ENCODE measurements around the gene AS3MT.
"Not testable (repeated sequence)": the region's sequence is repeated elsewhere in the genome, so short reads cannot be mapped to it uniquely, and the experiment has no call there.

Gene AS3MT

DNA sequence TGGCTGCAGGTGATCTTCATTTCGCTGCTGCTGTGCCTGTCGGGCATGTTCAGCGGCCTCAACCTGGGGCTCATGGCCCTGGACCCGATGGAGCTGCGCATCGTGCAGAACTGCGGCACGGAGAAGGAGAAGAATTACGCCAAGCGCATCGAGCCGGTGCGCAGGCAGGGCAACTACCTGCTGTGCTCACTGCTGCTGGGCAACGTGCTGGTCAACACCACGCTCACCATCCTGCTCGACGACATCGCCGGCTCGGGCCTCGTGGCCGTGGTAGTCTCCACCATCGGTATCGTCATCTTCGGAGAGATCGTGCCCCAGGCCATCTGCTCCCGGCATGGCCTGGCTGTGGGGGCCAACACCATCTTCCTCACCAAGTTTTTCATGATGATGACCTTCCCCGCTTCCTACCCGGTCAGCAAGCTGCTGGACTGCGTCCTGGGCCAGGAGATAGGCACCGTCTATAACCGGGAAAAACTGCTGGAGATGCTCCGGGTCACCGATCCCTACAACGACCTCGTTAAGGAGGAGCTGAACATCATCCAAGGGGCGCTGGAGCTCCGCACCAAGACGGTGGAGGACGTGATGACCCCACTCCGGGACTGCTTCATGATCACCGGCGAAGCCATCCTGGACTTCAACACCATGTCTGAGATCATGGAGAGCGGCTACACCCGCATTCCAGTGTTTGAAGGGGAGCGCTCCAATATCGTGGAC, 50.1 kb downstream of the AS3MT start:
- no peak for DNase-seq (ENCODE audit: low read depth, low spot score)

GRCh38 chr10:102919992-102920739, 50.9 kb downstream of the AS3MT start:
- no peak for DNase-seq (ENCODE audit: low read depth, low spot score)

DNA sequence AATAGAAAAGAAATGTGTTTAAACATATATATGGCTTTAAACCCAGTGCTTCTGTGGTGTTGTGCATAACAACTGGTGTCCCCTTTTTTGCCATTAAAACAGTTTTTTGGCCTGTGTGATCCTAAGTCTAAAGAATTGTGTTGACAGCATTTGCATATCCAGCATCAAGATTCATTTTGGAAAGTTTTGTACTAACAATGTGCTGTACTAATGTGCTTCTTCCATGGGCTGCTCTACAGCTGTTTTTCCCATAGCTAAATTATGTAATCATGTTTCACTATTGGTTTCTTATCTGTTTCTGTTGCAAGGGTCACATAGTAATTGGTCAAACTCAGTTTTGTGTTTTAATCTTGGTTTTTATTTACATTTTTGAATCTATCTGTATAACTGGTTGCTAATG, 54.3 kb downstream of the AS3MT start:
- DNase-seq (ENCODE audit: low read depth, low spot score): no peak

DNA sequence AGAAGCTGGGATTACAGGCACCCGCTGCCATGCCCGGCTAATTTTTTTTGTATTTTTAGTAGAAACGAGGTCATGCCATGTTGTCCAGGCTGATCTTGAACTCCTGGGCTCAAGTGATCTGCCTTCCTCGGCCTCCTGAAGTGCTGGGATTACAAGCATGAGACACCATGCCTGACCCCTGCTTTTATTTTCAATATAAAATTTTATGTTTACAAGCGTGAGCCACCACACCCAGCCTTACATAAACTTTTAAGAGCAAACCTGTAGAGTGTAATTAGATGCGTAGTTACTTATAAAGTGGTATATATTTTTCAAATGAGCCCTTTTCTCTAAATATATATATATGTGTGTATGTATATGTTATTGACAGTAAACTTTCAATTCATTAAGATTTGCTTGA, 57.6 kb downstream of the AS3MT start:
- no peak for DNase-seq (ENCODE audit: low read depth, low spot score)

DNA sequence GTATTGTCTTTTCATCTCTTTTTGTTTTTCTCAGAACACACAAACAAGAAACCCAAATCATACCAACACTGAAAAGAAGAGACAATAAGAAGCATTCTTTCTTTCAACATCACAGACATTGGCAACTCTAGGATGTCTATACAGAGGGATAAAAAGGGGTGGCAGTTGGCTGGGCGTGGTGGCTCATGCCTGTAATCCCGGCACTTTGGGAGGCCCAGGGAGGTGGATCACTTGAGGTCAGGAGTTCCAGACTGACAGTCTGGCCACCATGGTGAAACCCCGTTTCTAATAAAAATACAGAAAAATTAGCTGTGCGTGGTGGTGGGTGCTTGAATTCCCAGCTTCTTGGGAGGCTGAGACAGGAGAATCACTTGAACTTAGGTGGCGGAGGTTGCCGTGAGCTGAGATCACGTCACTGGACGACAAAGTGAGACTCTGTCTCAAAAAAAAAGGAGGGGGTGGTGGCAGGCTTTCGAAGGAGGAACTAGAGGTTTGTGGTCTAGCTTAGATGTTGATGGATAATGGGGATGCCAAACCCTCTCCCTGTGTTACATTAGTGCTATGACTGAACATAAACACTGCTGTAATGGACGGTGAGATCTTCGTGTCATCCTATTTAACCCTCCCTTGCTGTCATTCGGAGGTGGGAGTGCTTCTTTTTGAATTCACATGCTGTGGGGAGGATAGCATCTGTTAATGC, 58.2 kb downstream of the AS3MT start:
- DNase-seq (ENCODE audit: low read depth, low spot score): no peak

GRCh38 chr10:102928442-102928841, 59.2 kb downstream of the AS3MT start:
- not testable (repeated sequence) for DNase-seq (ENCODE audit: low read depth, low spot score)

GRCh38 chr10:102930720-102931119, 61.5 kb downstream of the AS3MT start:
- no peak for DNase-seq (ENCODE audit: low read depth, low spot score)

GRCh38 chr10:102931643-102932042, 62.4 kb downstream of the AS3MT start:
- no peak for DNase-seq (ENCODE audit: low read depth, low spot score)

DNA sequence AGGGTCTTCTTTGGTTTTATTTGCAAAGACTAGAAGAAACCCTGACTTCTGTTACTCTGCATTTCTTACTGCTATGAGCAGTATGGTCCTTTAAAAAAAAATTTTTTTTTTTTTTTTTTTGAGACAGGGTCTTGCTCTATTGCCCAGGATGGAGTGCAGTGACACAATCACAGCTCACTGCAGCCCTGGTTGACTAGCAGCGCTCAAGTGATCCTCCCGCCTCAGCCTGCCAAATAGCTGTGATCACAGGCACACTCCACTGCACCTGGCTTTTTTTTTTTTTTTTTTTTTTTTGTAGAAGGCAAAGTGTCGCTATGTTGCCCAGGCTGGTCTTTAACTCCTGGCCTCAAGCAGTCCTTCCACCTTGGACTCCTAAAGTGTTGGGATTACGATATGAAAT, 66.2 kb downstream of the AS3MT start:
- DNase-seq (ENCODE audit: low read depth, low spot score): no peak

GRCh38 chr10:102935939-102936605, 66.8 kb downstream of the AS3MT start:
- DNase-seq (ENCODE audit: low read depth, low spot score): no peak

DNA sequence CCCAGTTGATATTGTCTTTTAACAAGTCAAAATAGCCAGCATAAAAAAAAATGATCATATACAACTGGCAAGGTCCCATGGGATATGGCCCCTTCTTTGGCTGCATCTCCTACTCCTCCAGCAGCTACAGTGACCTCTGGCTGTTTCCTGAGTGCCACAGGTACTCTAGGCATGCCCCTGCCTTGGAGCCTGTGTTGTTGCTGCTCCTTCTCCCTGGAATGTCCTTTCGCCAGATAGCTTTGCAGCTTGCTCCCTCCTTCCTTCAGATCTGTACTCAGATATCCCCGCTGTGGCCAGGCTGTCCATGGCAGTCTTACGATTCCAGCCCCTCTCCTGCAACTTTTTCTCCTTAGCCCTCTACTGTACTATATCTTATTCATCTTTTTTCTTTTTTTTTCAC, 72.1 kb downstream of the AS3MT start:
- DNase-seq (ENCODE audit: low read depth, low spot score): no peak

DNA sequence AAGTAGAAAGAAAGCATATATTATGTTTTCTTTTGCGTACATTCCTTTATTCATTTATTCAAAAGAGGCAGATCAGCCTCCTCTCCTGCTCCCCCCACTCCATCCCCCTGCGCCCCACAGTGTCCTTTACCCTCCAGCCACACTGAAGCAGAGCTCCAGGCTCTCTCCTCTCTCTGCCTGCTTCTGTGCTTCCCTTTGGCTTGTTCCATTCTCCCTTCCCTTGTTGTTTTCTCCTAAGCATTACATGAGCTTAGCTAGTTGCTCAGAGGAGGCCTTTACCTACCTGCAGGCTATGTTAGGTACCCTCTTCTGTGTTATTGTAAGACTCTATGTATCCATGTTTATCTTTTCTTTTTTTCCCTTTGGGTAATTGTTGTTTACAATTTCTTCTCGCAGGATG, 76.2 kb downstream of the AS3MT start:
- no peak for DNase-seq (ENCODE audit: low read depth, low spot score)

- DNase-seq (ENCODE audit: low read depth, low spot score): no peak
Observed at GRCh38 chr10:102945962-102946361, 76.7 kb downstream of the AS3MT start.

DNA sequence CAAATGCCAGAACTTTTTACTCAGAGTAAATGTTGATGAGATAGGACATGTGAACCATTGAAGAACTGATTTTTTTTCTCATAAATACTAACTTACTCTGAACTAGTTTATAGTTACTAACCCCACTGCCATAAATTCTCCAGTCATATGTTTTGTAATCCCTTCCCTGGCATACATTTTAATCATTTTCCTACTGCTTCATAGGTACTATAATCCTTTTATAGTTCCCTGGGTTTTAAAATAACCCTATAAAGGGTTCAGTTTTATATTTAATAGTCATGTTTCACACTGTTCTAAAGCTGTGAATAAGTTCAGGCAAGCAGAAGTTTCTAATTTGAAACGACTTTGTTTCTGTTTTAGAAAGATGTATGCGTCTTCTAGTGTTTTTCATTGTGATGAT, 77.7 kb downstream of the AS3MT start:
- no peak for DNase-seq (ENCODE audit: low read depth, low spot score)

GRCh38 chr10:102948176-102948575, 78.9 kb downstream of the AS3MT start:
- no peak for DNase-seq (ENCODE audit: low read depth, low spot score)

DNA sequence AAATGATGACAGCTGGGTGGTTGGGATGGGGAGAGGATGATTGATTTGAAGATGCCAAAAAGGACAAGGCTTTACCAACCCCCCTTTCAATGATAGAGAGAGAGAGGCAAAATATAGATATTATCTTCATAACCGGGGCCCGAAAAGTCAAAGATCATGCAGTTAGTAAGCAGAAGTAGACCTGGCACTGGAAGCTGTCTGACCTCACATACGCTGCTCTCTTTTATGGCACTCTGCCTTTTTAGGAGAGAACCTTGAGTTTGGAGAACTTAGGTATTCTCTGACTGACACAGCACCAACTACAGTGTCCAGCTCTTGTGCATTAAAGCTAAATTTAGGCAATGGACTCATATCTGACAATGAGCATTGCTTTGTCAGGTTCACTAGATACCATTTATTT, 79.5 kb downstream of the AS3MT start:
- no peak for DNase-seq (ENCODE audit: low read depth, low spot score)

DNA sequence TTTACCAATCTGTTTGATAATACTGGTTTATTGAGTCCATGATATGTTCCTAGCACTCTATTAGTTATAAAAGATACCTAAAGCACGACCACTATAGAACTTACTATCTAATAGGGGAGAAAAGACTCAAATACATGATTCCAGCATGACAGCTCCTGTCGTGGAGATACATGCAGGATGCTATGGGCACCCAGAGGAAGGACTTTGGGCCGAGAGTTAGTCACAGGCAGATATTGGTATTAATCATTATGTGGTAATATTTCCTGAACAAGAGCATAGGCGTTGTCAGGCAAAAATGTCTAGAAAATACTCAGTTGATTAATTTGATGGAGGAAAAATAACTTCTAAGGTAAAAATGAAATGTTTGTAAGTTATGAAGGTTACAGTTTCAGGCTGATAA, 80.6 kb downstream of the AS3MT start:
- DNase-seq (ENCODE audit: low read depth, low spot score): no peak

GRCh38 chr10:102951316-102951715, 82.0 kb downstream of the AS3MT start:
- no peak for DNase-seq (ENCODE audit: low read depth, low spot score)

Measured in smooth muscle cell of the brain vasculature (primary cell).